ENCODE data around the gene TRPC5OS.

DNA sequence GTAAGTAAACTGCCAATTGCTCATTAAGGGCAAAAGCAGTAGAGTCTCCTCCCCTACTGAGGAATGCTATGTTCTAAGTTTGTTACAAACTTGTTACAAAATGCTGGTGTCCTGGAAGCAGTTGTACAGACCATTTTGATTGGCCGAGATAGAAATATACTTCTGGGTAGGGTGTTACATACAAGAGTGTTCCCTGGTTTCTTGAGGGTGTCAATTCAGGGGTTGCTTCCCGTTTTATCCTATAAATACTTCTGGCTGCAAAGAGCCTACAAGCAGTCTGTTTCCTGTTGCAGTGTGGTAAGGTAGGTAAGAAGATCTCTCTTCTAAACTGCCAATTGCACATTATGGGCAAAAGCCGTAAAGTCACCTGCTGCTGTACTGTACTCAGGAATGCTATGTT, 5.7 kb downstream of the TRPC5OS start:
- TF ChIP-seq, protein P1, sequence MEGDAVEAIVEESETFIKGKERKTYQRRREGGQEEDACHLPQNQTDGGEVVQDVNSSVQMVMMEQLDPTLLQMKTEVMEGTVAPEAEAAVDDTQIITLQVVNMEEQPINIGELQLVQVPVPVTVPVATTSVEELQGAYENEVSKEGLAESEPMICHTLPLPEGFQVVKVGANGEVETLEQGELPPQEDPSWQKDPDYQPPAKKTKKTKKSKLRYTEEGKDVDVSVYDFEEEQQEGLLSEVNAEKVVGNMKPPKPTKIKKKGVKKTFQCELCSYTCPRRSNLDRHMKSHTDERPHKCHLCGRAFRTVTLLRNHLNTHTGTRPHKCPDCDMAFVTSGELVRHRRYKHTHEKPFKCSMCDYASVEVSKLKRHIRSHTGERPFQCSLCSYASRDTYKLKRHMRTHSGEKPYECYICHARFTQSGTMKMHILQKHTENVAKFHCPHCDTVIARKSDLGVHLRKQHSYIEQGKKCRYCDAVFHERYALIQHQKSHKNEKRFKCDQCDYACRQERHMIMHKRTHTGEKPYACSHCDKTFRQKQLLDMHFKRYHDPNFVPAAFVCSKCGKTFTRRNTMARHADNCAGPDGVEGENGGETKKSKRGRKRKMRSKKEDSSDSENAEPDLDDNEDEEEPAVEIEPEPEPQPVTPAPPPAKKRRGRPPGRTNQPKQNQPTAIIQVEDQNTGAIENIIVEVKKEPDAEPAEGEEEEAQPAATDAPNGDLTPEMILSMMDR (IDR thresholded peaks at IDR 0.05; ENCODE audit: poor library complexity, severe bottlenecking): no peak
- TF ChIP-seq POLR2AphosphoS5 (IDR thresholded peaks at IDR 0.05) (no peak), SMC3 (conservative IDR thresholded peaks at IDR 0.05; ENCODE audit: poor library complexity) (no peak)

Measured in neural cell (in vitro differentiated cells).